Fibroblast of skin of scalp (primary cell): ENCODE measurements around the gene LAIR2.

Experiments used
- DNase-seq: peaks from one replicate; pipeline ENCODE4 v3.0.0-alpha.2; 2013

LAIR2 gene

GRCh38 chr19:54535601-54536000 is 33.0 kb downstream of the LAIR2 start:
- DNase-seq, result no peak

- no peak for DNase-seq
Measured at GRCh38 chr19:54536956-54537355, 34.3 kb downstream of the LAIR2 start.

- no peak for DNase-seq
Measured at GRCh38 chr19:54541712-54542111, 39.1 kb downstream of the LAIR2 start.

- DNase-seq, result no peak
Measured at GRCh38 chr19:54548806-54549205, 46.2 kb downstream of the LAIR2 start.

GRCh38 chr19:54549224-54549623 is 46.6 kb downstream of the LAIR2 start:
- no peak for DNase-seq

GRCh38 chr19:54551293-54551692 is 48.7 kb downstream of the LAIR2 start:
- DNase-seq, result no peak

- no peak for DNase-seq
Measured at GRCh38 chr19:54551950-54552912, 49.6 kb downstream of the LAIR2 start.

GRCh38 chr19:54552913-54553310 is 50.3 kb downstream of the LAIR2 start:
- DNase-seq, result no peak

GRCh38 chr19:54554006-54554405 is 51.4 kb downstream of the LAIR2 start:
- DNase-seq, result no peak

- no peak for DNase-seq
Measured at GRCh38 chr19:54554896-54555295, 52.3 kb downstream of the LAIR2 start.

- no peak for DNase-seq
Measured at GRCh38 chr19:54556194-54556593, 53.6 kb downstream of the LAIR2 start.

- DNase-seq, result no peak
Measured at GRCh38 chr19:54558339-54558738, 55.7 kb downstream of the LAIR2 start.
